HG02970 (cell line): ENCODE measurements around the gene MGLL.

Source experiments
- ATAC-seq: cut with Tn5 transposase; IDR thresholded peaks from one replicate; pipeline ENCODE4 v1.9.1; 2021; ENCODE audit warnings: mild to moderate bottlenecking, moderate library complexity, moderate number of reproducible peaks; ENCODE audit not compliant: unreplicated experiment, low FRiP score

The MGLL gene

DNA sequence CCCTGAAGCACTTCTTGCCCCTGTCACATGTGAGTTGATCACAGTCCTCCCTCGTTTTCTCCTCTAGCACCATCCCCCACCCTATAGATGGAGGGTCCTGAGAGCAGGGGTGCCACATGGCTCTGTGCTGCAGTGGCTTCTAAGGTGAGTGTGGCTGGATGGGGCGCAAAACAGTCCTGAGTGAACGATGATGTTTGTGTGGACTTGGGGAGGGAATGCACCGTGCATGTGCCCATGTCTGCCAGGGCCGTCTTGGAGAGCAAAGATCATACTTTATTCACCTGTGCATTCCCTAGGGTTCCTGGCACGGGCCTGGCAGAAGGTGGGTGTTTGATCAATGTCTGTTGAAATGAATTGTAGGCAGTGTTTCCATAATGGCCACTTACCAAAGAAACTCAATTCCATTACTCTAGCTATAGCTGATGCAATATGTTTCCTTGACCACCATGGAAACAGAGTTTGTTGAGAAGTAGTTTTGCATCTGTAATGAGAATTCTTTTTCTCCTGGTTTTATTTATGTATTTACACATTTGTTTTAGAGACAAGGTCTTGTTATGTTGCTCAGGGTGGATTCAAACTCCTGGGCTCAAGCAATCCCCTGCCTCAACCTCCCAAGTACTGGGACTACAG is 91.5 kb downstream of the MGLL start:
- ATAC-seq, result no peak

DNA sequence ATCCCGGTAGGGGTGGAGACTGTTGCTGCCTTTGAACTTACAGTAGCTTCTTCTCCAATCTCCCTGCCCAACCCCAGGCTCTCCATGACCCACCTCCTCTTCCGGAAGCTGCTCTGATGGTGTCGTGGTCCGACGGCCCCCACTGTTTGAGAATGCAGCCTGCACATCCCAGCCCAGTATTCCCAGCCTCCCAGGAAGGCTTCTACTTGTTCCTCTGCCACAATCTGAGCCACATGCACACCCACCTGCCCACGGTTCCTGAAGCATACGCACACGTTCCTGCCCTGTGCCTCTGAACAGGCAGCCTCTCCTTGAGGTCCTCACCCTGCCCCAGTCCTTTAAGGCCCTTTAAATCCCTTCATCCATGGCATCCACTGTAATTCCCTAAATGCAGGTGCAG is 92.1 kb downstream of the MGLL start:
- no peak for ATAC-seq

DNA sequence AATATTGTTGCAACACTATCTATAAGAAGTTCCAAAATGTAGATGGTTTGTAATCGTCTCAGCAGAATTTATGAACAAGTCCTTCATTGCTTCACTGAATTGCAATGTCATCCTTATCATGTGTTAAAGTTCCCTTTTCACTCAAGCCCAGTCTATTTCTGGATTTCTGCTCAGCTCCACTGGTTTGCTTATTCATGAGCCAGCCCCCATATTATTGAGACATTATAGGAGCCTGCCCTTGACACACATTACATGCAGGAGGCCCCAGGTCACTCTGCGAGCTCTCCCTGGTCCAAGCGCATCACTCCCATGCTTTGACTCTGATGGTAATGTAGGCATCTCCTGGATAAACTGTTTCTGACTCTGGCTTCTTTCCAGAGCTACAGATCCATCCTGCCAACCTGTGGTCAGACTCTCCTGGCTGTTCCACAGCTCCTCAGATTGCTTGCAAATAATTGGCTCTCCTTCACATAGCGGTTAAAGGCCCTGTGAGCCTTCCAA is 92.7 kb downstream of the MGLL start:
- no peak for ATAC-seq

DNA sequence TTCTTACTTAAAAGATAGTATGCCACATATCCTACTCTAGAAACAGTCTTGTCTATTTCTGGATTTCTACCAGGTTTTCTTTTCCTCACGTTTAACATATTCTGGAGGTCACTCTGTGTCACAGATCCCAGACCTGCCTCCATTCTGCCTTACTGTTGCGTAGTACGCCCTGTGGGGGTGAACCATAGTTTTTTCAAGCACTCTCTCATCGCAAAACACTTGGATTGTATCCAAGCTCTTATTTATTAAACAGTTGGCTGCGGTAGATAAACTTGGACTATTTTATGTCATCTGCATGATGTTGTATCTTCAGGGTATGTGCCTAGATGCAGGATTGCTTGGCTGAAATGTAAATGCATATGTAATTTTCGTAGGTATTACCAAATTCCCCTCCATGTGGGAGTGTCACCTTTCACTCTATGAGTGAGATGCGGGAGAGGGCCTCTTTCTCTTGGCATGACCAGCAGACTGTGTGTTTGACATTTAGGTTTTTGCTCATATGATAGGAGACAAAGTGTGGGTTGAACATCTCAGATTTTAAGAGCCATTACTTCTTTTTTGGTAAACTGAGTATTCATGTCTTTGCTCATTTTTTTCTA is 93.8 kb downstream of the MGLL start:
- ATAC-seq, result no peak

DNA sequence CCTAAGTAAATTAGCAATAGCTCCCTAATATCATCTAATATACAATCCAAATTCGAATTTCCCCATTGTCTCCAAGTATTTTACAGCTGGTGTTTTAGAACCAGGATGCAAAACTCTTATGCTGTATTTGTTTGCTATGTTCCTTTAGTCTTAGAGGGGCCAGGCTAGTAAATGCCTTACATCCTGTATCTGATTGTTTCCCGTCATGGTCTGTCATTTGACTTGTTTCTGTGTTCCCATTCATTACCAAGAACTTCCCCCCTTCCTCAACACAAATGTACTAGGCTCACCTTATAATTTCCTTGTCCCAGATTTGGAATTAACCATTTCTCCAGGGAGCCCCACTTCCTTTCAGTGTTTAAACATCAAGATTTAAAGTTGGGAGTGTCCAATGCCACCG is 95.4 kb downstream of the MGLL start:
- no peak for ATAC-seq

DNA sequence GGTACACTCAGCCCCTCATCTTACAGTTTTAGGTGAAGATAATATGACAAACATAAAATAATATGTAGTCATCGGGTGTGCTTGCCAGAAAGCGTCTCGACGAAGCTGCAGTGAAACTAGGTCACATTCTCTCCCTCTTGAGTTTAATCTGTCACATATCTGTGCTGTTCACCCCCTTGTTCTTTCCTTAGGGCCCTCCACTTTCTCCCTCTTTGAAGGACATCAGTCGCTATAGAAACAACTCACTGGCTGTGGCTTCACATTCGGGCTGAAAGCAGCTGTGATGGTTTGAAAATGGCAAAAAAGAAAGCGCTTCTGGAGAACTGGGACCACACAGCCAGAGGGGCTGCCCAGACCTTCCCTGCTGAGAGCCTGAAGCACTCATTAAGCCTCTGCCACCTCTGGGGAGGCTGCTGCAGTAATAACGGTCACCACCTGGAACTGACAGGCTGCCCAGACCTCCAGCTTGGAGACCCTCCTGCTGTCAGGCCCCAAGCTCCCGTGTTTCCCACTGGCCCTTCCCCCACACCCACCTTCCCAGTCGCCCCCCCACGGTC is 99.2 kb downstream of the MGLL start:
- ATAC-seq, result no peak

DNA sequence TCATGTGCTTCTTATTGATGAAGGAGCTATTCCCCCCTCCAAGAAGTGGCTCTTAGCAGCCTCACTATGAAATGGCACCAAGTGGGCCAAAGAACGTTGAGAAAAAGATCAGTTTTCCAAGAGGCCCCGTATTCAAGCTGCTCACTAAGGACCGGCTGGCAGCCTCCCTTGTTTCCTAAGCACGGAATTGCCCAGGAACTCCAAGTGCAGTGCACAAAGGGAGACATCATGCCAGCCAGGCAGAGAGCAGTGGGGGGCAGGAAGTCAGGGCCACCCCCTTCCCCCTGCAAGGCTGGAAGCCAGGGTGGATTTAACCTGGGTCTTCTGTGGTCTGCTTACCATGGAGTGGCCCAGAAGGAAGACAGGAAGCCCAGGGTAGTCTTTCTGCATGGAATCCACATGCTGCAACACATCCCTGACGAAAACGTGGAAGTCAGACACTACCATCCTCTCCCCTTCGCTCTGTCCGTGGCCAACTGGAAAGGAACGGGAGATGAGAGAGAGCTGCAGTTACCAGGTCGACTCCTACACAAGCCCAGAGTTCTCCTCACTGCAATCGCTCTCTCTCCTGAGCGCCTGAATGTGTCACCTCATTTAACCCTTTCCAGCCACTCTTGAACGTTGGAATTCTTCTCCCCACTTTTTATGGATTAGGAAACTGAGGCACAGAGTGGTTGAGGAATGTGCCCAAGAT is 100.1 kb downstream of the MGLL start:
- ATAC-seq, result no peak

DNA sequence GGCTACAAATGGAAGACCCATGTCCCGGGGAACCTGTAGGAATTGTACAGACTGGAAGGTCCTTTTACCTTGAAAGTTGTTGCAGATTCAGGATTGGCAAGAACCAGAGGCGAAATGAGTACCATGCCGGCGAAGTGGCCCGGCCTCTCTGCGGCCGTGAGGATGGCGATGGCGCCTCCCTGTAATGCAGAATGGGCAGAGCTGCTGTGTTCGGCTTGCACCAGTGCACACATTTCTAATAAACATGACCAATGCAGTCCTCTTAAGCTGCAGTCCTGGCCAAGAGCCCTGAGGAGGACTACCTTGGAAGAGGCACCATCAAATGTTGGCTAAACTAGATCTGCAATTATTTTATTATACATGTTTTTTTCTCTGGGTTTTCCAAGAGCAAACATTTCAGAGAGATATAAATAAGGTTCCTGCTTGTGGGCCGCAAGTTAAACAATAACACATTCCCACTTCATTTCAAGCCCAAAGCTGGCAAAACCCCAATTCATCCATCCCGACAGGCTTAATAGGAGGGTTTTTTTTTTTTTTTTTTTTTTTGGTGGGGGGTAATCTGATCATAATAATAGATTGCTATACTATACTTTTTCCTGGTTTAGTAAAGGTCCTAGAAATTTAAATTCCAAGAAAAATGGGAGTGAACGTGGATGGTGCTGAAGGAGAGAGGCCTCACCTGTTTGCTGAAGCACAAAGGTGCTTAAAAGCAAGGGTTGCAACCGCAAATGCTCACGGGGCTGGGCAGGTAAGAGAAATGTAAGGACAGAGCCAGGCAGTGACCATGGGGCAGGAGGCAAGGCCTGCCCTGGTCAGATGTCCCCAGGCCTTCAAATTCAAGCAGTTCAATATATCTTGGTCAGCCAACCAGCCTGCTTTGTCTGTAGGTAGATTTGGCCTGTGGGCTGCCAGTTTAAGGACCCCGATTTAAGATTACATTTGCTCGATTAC is 101.1 kb downstream of the MGLL start:
- ATAC-seq, result no peak

DNA sequence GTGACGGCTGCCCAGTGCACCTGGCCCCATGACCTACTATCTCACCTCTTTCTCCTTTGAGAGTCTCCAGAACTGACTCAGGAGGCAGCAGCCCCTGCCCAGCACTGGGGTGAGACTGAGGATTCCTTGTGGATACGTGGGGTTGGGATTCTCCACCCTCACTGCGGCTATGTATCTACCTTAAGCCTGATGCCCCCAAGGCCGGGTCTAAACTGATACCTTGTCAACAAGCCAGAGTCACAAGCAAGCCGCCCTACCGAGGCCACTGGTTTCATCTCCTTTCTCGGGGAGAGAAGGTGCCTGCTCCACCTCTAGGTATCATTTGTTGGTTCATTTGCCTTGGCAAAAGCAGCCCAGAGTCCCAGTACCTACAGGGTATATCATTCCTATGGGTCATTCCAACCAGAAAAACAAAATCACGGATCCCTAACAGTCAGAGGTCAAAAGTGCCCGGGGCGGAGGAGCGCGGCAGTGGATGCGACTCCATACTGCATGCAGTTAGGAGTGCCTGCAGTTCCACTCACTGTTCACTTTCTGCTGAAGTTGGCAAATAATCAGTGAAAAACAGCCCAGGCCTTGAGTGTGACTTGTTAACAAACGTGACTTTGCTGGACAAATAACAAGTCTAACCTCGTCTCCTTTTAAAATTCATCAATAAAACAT is 102.0 kb downstream of the MGLL start:
- no peak for ATAC-seq

DNA sequence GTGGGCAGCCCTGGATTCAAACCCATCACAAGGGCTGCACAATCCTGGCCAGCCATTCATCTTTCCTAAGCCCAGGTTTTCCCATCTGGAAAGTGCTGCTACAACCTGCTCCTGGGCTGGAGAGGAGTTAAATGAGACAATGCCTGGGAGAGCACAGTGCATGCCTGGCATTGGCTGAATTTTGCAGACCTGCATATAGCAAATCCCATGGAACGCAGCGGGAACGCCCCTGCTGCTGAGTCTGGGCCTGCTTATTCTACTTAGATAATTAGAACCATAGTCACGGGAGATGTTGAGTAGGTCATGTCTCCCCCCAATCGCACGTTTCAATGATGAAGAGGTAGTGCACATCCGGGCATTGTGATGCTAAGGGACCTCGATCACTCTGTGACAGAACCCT is 102.9 kb downstream of the MGLL start:
- ATAC-seq, result no peak

DNA sequence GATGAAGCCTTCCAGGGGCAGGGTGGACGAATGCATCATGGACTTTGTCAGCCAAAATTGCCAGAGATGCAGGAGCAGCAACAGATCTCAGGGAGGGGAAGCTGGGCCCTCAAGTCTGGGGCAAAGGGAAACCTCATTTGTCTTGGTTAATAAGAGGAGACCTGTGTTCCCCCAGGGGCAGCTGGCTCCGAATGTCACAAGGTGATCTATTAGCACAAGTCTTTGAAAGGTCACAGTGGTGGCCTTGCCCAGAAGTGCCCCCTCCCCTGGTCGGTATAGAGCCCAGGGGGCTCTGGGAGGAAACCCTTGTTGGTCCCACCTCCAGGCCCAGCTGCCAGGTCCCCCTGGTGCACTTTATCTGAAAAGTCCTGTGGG is 103.4 kb downstream of the MGLL start:
- ATAC-seq, result no peak

DNA sequence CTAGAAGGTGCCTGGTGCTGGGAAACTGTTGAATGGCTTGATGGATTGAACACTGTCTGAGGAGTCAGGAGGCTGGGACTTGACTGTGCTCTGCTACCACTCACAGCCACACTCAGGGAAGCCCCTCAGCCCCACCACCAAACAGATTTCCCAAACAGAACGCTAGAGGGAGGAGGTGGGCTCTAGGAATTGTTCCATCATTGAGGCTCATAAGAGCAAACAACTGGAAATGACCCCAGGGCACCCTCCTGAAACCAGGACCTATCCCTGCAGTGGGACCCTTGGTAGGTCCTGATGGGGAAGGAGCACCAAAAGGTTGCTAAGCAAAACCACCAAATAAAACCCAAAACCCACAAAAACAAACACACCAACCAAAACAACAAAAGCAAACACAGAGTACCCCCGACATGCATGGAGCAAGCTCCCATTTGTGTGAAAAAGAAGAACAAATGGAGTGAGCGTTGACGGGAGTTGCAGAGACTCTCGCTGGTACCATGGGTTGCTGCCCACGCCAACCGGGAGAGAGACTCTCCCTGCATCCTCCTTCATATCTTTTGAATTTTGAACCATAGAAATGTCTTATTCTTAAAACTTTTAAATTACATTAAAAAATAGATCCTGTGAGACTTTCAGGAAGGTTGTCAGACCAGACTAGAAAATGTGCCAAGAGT is 103.9 kb downstream of the MGLL start:
- no peak for ATAC-seq

DNA sequence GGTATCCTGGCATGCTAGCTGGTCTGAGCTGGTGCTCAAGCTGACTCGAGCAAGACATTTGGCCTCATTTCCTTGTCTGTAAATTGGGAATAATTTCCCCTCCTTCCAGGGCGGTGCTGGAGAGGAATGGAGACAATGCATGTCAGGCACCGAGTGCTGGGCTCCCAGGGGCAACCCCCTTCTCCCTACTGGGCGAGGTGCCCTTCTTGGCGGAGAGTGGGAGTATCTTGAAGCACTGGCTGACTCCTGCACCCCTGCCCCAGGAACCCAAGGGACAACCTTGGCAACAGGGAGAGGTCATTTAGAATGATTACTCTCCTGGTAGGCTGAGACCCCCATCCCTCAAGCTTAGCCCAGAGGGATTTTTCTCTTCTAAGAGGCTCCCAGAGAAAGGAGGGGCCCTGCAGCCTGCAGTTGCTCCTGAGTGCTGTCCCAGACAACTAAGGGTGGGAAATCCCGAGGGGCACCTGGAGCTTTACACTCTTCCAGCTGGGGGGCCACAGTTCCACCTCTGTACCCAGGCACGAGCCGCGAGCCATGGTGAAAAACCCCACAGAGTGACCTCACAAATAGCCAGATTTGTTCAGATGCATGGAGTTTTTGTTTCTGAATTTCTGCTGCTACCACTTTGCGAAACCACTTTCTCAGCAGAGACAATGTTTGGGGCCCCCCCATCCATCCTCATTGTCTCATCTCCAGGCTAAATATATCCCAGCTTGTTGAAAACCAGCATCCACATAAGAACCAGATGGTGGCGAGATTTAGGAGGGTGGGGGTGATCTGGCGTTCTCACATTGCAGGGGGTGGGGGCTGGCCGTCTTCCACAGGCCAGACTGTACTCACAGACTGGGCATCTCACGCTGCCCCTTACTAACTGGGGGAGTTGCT is 104.7 kb downstream of the MGLL start:
- no peak for ATAC-seq

DNA sequence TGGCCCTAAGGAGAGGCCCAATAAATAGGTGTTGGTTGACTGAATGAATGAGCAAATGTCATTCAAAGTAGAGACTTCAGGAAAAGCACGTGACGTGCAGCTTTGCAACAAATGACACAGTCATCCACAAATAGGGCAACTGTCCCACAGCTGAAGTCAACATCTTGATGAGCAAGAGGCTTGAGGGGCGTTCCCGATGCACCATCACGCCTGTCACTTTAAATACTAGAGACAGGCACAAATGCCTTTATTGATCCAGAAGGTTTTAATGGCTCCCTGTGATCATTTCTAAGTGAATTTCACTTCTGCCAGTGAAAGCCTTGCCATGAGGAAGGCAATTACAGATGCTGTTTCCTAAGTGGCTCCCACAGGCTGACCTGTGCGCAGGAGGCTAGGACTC is 105.9 kb downstream of the MGLL start:
- no peak for ATAC-seq

DNA sequence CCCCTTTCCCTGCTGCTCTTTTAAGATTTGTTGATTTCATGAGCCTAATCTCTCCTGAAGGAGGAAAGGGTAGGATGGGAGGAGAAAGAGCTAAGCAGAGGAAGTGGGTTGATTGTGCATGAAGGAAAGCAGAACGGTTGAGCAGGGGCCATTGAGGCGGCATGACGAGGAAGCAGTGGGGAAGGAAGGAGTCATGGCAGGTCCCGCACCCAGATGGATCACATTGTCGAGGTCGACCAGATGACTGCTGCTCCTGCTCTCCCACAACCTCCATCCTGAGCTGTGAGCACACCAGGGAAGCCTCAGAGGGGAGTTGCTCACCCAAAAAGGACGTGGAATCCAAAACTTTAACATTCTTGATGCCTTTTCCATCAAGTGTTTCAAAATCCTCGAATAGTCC is 106.8 kb downstream of the MGLL start:
- no peak for ATAC-seq

DNA sequence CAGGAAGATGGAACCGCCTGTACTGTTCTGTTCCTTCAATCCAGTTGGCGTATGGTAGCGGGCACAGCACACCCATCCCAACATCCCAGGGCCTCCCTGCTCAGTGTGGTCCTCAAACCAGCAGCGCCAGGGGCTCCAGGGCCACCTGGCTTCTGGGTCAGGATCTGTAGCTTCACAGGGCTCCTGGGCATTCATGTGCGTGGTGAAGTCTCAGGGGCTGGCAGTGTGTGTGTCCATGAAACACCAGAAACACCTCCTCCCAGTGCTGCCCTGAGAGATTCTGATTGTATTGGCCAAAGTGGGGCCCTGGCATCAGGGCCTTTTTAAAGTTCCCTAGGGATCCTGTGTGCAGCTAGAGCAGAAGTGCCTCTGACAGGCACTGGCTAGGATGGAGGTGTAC is 107.4 kb downstream of the MGLL start:
- ATAC-seq, result no peak

DNA sequence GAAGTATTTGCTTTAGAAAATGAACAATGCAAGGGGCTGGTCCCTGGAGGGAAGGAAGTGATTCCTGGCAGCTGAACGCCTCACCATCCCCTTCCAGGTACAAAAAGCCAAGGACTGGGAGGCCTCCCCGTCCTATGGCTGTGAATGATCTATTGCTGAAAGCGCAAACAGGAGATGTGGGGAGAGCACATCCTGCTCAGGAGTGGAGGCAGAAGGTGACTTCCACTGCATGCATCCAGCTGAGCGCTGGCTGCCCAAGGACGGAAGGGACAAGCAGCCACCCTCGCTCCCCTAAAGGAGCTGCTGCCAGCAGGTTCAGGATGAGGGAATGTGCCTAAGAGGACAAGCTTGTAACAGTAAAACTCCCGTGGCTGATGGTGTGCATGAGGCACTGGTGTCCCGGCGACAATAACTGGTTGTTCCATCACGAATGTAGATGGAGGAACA is 108.2 kb downstream of the MGLL start:
- no peak for ATAC-seq
